Cardiac fibroblast (primary cell): ENCODE results near the gene LTBP4.
"Not testable (repeated sequence)": the region's sequence is repeated elsewhere in the genome, so short reads cannot be mapped to it uniquely, and the experiment has no call there.

Source experiments
- DNase-seq, 2 donors: peaks; one replicate each; pipeline versions ENCODE4 v3.0.0 to v3.0.0-alpha.2; 2010; ENCODE audit warnings: low read depth in 2 of 2
- H3K4me3 ChIP-seq, 2 donors: replicated peaks in 1 of 2; 1 replicate in 1 of 2; 2 replicates in 1 of 2; pipeline ENCODE4 v1.5.1; 2011; ENCODE audit warnings: low read depth in 2 of 2, low read length in 2 of 2, mild to moderate bottlenecking in 2 of 2, moderate library complexity in 1 of 2
- CTCF ChIP-seq: IDR thresholded peaks from one replicate; pipeline ENCODE4 v1.5.1; 2011; ENCODE audit warnings: low read depth, mild to moderate bottlenecking, low read length, inconsistent platforms

The LTBP4 gene

DNA sequence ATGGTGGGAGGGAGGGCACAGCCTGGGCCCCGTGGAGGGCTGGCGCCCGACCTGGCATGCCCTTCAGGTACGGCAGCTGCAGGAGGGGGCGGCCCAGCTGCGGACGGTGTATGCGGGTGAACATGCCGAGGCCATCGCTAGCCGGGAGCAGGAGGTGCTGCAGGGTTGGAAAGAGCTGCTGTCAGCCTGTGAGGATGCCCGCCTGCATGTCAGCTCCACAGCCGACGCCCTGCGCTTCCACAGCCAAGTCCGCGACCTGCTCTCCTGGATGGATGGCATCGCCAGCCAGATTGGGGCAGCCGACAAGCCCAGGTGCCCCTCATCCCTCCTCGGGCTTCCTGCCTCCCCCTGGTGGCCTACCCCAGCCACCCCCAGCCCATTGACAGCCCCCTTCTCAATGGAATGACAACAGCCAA lies 41.1 kb upstream of the LTBP4 start:
- no peak for DNase-seq
- TF ChIP-seq CTCF, result no peak
- no peak overlapping the region for H3K4me3 ChIP-seq

DNA sequence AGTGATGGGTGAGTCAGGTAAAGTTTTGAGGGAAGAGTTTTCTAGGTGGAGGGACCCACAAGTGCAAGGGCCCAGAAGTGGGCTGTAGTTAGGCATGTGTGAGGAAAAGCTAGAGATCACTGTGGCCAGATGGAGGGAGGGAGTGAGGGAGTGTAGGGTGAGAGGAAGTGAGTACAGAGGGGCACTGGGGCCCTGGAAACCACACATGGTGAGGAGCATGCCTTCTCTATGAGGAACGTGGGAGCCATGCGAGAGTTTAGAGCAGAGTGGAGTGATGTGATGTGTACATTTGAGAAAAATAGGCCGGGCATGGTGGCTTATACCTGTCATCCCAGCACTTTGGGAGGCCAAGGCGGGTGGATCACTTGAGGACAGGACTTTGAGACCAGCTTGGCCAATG lies 39.2 kb upstream of the LTBP4 start:
- no peak overlapping the region for H3K4me3 ChIP-seq
- no peak for TF ChIP-seq CTCF
- DNase-seq, result no peak

DNA sequence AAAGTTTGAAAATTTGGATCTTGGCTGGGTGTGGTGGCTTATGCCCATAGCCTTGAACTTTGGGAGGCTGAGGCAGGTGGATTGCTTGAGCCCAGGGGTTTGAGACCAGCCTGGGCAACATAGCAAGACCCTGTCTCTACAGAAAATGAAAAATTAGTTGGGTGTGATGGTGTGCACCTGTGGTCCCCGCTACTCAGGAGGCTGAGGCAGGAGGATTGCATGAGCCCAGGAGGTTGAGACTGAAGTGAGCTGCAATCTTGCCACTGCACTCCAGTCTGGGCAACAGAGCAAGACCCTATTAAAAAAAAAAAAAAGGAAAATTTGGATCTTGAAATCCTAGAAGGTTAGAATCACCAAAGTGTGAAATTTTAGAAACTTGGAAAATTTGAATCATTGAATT lies 36.6 kb upstream of the LTBP4 start:
- DNase-seq, H3K4me3 ChIP-seq: not testable (repeated sequence)

DNA sequence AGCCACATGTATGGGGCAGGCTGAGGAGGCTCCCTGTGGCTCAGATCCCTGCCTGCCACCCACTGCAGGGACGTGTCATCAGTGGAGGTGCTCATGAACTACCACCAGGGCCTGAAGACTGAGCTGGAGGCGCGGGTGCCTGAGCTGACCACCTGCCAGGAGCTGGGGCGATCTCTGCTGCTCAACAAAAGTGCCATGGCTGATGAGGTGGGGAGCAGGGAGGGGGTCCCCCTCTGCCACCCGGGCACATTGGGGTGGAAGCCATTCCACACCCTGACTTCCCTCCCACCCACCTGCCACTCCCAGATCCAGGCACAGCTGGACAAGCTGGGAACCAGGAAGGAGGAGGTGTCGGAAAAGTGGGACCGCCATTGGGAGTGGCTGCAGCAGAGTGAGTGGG lies 35.8 kb upstream of the LTBP4 start:
- DNase-seq, result no peak
- TF ChIP-seq CTCF, result no peak
- no peak overlapping the region for H3K4me3 ChIP-seq

DNA sequence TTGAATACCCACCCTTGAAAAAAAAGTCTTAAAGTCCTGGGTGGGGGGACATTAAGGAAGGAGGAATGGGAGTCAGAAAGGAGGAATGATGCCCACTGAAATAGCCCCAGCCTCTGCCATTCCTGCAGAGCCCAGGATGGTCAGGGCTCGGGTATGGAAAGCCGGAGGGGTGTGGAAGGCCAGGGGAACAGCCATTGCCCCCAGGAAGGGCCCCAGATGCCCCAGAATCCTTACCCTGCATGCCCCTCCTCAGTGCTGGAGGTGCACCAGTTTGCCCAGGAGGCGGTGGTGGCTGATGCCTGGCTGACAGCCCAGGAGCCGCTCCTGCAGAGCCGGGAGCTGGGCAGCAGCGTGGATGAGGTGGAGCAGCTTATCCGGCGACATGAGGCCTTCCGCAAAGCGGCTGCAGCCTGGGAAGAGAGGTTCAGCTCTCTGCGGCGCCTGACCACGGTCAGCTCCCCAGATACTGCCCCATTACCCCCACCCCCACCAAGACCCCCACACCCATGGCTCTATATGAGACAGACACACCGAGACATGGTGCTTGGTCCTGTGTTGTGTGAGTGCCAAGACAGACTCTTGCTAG lies 35.2 kb upstream of the LTBP4 start:
- no peak overlapping the region for H3K4me3 ChIP-seq
- no peak for DNase-seq
- TF ChIP-seq CTCF, result no peak

GRCh38 chr19:40567040-40567749 lies 34.0 kb upstream of the LTBP4 start:
- TF ChIP-seq CTCF, result no peak
- DNase-seq, result peak in 1 of 2 donors; percentile 16
- peak overlapping the region; percentile 26 to 39 for H3K4me3 ChIP-seq

- TF ChIP-seq CTCF, result no peak
- peak overlapping the region; percentile 26 to 39 for H3K4me3 ChIP-seq
- no peak for DNase-seq
These were observed 33.2 kb upstream of the LTBP4 start for GRCh38 chr19:40567750-40568494.
